Upper lobe of right lung (tissue), 1 donor: ENCODE measurements around the gene CTSE. TPM values are rescaled to one million over a fixed set of nuclear protein-coding genes. Genes with fewer than 3 reads are reported as not detected.
"Not testable (repeated sequence)": the region's sequence is repeated elsewhere in the genome, so short reads cannot be mapped to it uniquely, and the experiment has no call there.

Experiments
- ATAC-seq: fragments of 200-7000 bp; cut with Tn5 transposase; one replicate; pipeline ENCODE4 v1.9.1; 2020; ENCODE audit warnings: mild to moderate bottlenecking, moderate library complexity
- DNase-seq: peaks from one replicate; pipeline ENCODE4 v3.0.0-alpha.2; 2020
- H3K27ac ChIP-seq: fragments of 200-600 bp; one replicate; pipeline ENCODE4 v1.8.0; 2022
- H3K27me3 ChIP-seq: fragments of 200-600 bp; one replicate; pipeline ENCODE4 v1.8.0; 2022; ENCODE audit warnings: mild to moderate bottlenecking
- H3K36me3 ChIP-seq: fragments of 200-600 bp; one replicate; pipeline ENCODE4 v1.8.0; 2022
- H3K4me1 ChIP-seq: fragments of 200-600 bp; one replicate; pipeline ENCODE4 v1.8.0; 2022
- H3K4me3 ChIP-seq: fragments of 200-600 bp; one replicate; pipeline ENCODE4 v1.8.0; 2022; ENCODE audit warnings: mild to moderate bottlenecking
- H3K9me3 ChIP-seq: fragments of 200-600 bp; one replicate; pipeline ENCODE4 v1.8.0; 2022
- CTCF ChIP-seq: fragments of 200-600 bp; IDR thresholded peaks from one replicate; pipeline ENCODE4 v1.8.0; 2022; ENCODE audit warnings: antibody characterized with exemption
- intact Hi-C: fragments of 100-400 bp; cut with DNase I; formaldehyde crosslinking; loops from one replicate; pipeline ENCODE4 v1.11.0; 2022
- total RNA-seq: library from RNA; stranded (reverse); fragmentation: NEBNext Ultra II Directional; extraction: Animal tissue kit (Norgen Biotek cat#: 25700); gene quantifications from one replicate; pipeline ENCODE4 v1.2.1, GENCODE V29; 2021
- donor health status: DM: no; HTN: yes; CAD: no; lungs with severe emphysema.

Gene CTSE
- total RNA-seq, 1 donor from 2014 or later = 85.8 TPM

GRCh38 chr1:206065547-206066145, 42.0 kb upstream of the CTSE start:
- Histone ChIP-seq H3K4me1 (peaks cover 4% of the 10 kb centered on the region), H3K27me3 (no peaks in the 10 kb centered on the region), H3K4me3 (no peak overlapping the region), H3K27ac (no peak overlapping the region), H3K36me3 (no peaks in the 10 kb centered on the region), H3K9me3 (no peaks in the 10 kb centered on the region)
- ATAC-seq = no peak
- no peak for DNase-seq
- no peak for TF ChIP-seq CTCF
- intact Hi-C loops = no loop called here

- H3K27me3 ChIP-seq, H3K4me3 ChIP-seq, H3K4me1 ChIP-seq, H3K36me3 ChIP-seq, H3K27ac ChIP-seq, intact Hi-C loops, H3K9me3 ChIP-seq, DNase-seq, ATAC-seq: not testable (repeated sequence)
Measured at GRCh38 chr1:206064501-206064900, 40.8 kb upstream of the CTSE start.

- H3K4me3 ChIP-seq, ATAC-seq, DNase-seq, H3K27ac ChIP-seq, H3K36me3 ChIP-seq, H3K9me3 ChIP-seq, H3K4me1 ChIP-seq, intact Hi-C loops, H3K27me3 ChIP-seq: not testable (repeated sequence)
Measured at GRCh38 chr1:206064001-206064400, 40.3 kb upstream of the CTSE start.

DNA sequence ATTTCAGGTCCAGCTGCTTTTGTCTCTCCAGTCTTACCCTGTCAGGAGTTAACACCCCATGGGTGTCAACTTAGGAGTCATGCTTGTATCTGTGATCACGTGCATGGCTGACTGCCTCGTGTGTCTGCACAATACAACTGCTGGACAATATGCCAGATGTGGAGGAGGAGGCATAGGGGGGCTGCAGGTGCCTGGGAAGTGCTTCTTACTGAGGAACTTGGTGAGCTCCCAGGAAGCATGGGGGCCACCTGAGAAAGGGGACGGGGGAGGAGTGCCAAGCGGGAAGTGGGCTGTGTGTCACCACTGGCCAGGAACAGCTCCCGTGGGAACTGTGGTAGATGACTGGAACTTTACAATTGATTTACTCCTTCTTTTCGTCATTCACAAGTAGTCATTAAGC, 38.8 kb upstream of the CTSE start:
- DNase-seq (no peak), ATAC-seq (no peak)
- no peaks in the 10 kb centered on the region for H3K36me3 ChIP-seq
- intact Hi-C loops = no loop called here
- H3K27me3 ChIP-seq = no peaks in the 10 kb centered on the region
- H3K27ac ChIP-seq = no peak overlapping the region
- H3K9me3 ChIP-seq = no peaks in the 10 kb centered on the region
- H3K4me1 ChIP-seq = peaks cover 4% of the 10 kb centered on the region
- H3K4me3 ChIP-seq = no peak overlapping the region
- TF ChIP-seq CTCF = no peak

GRCh38 chr1:206060844-206061243, 37.1 kb upstream of the CTSE start:
- no peaks in the 10 kb centered on the region for H3K9me3 ChIP-seq
- DNase-seq (no peak), ATAC-seq (no peak)
- no peaks in the 10 kb centered on the region for H3K27me3 ChIP-seq
- intact Hi-C loops = no loop called here
- H3K36me3 ChIP-seq = no peaks in the 10 kb centered on the region
- no peaks in the 10 kb centered on the region for H3K4me1 ChIP-seq
- TF ChIP-seq CTCF = no peak
- H3K27ac ChIP-seq = no peak overlapping the region
- no peak overlapping the region for H3K4me3 ChIP-seq

GRCh38 chr1:206059355-206059915, 35.7 kb upstream of the CTSE start:
- H3K27ac ChIP-seq = no peak overlapping the region
- H3K4me3 ChIP-seq = no peak overlapping the region
- no peak for DNase-seq
- no peak for ATAC-seq
- H3K4me1 ChIP-seq = no peaks in the 10 kb centered on the region
- H3K36me3 ChIP-seq = no peaks in the 10 kb centered on the region
- no peaks in the 10 kb centered on the region for H3K9me3 ChIP-seq
- no peaks in the 10 kb centered on the region for H3K27me3 ChIP-seq
- TF ChIP-seq CTCF = no peak
- intact Hi-C loops = no loop called here

DNA sequence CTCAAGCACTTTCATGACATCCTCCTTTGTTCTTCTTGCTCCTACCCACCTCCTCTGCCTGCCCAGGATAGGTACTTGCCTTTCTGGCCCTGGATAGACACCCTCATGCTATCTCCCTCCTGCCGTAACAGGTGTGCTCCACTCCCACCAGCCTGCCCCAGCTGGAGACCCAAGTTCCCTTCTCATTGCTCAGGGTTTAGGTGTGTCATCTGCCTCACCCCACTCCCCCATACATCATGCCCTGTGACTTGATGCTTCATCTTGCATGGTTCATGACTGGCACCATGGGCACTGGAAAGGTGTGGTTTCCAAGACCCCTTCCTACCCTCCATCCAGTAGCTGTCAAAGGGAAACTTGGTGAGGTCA, 35.2 kb upstream of the CTSE start:
- no peak for ATAC-seq
- Histone ChIP-seq H3K4me1 (no peaks in the 10 kb centered on the region), H3K9me3 (no peaks in the 10 kb centered on the region), H3K4me3 (no peak overlapping the region), H3K27me3 (no peaks in the 10 kb centered on the region), H3K36me3 (no peaks in the 10 kb centered on the region), H3K27ac (no peak overlapping the region)
- DNase-seq = no peak
- TF ChIP-seq CTCF = no peak
- intact Hi-C loops = no loop called here

DNA sequence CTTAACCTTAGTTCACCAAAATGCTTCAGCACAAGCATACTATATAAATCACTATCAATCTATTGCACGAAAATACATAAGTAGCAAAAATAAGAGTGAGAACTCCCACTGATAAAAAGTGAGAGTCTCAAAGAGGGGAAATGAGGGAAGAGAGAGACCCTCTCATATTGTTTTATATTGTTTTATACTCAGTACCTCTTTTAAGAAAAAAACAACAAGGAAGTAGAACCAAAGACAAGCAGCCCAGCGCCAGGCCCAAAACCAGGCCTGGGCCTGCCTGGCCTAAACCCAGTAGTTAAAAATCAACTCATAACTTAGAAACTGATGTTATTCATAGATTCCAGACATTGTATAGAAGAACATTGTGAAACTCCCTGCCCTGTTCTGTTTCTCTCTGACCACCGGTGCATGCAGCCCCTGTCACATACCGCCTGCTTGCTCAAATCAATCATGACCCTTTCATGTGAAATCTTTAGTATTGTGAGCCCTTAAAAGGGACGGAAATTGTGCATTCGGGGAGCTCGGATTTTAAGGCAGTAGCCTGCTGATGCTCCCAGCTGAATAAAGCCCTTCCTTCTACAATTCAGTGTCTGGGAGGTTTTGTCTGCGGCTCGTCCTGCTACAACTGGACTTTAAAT, 34.7 kb upstream of the CTSE start:
- DNase-seq, H3K4me1 ChIP-seq, H3K36me3 ChIP-seq, H3K9me3 ChIP-seq, intact Hi-C loops, H3K4me3 ChIP-seq, H3K27ac ChIP-seq, ATAC-seq, H3K27me3 ChIP-seq: not testable (repeated sequence)

- H3K36me3 ChIP-seq, H3K27me3 ChIP-seq, H3K27ac ChIP-seq, H3K9me3 ChIP-seq, H3K4me1 ChIP-seq, intact Hi-C loops, H3K4me3 ChIP-seq, ATAC-seq, DNase-seq: not testable (repeated sequence)
Measured at GRCh38 chr1:206055639-206056323, 32.1 kb upstream of the CTSE start.
